ENCODE data around the gene DAGLA.

Gene DAGLA

GRCh38 chr11:61702701-61703312, 22.6 kb downstream of the DAGLA start:
- H3K27me3 Mint-ChIP-seq (ENCODE audit: low read depth) = no peaks in the 10 kb centered on the region
- no peaks in the 10 kb centered on the region for H3K36me3 Mint-ChIP-seq (ENCODE audit: low read depth)
- no peak overlapping the region for H3K4me3 Mint-ChIP-seq
- peaks cover 17% of the 10 kb centered on the region for H3K4me1 Mint-ChIP-seq (ENCODE audit: low read depth)
- DNase-seq (ENCODE audit: low spot score) = no peak
- no peaks in the 10 kb centered on the region for H3K9me3 Mint-ChIP-seq
- no peak overlapping the region for H3K27ac Mint-ChIP-seq

GRCh38 chr11:61704838-61705237, 24.6 kb downstream of the DAGLA start:
- Mint-ChIP-seq H3K4me3 (no peak overlapping the region), H3K27ac (no peak overlapping the region), H3K27me3 (ENCODE audit: low read depth) (no peaks in the 10 kb centered on the region), H3K4me1 (ENCODE audit: low read depth) (peaks cover 8% of the 10 kb centered on the region), H3K36me3 (ENCODE audit: low read depth) (no peaks in the 10 kb centered on the region), H3K9me3 (no peaks in the 10 kb centered on the region)
- DNase-seq (ENCODE audit: low spot score) = no peak

- no peak for DNase-seq (ENCODE audit: low spot score)
- no peaks in the 10 kb centered on the region for H3K36me3 Mint-ChIP-seq (ENCODE audit: low read depth)
- no peak overlapping the region for H3K27ac Mint-ChIP-seq
- H3K4me3 Mint-ChIP-seq = no peak overlapping the region
- no peaks in the 10 kb centered on the region for H3K27me3 Mint-ChIP-seq (ENCODE audit: low read depth)
- peaks cover 6% of the 10 kb centered on the region for H3K4me1 Mint-ChIP-seq (ENCODE audit: low read depth)
- H3K9me3 Mint-ChIP-seq = no peaks in the 10 kb centered on the region
These were observed 26.5 kb downstream of the DAGLA start for GRCh38 chr11:61706452-61707400.

GRCh38 chr11:61707574-61707973, 27.4 kb downstream of the DAGLA start:
- Mint-ChIP-seq H3K4me1 (ENCODE audit: low read depth) (peaks cover 5% of the 10 kb centered on the region), H3K4me3 (no peak overlapping the region)
- no peak for DNase-seq (ENCODE audit: low spot score)

GRCh38 chr11:61709110-61709509, 28.9 kb downstream of the DAGLA start:
- Mint-ChIP-seq H3K27me3 (ENCODE audit: low read depth) (no peaks in the 10 kb centered on the region), H3K4me1 (ENCODE audit: low read depth) (no peaks in the 10 kb centered on the region), H3K9me3 (no peaks in the 10 kb centered on the region), H3K4me3 (no peak overlapping the region), H3K27ac (no peak overlapping the region), H3K36me3 (ENCODE audit: low read depth) (no peaks in the 10 kb centered on the region)
- DNase-seq (ENCODE audit: low spot score) = no peak

More at GRCh38 chr11:61707574-61707973, 27.4 kb downstream of the DAGLA start:
- H3K36me3 Mint-ChIP-seq (ENCODE audit: low read depth) = no peaks in the 10 kb centered on the region
- H3K27me3 Mint-ChIP-seq (ENCODE audit: low read depth) = no peaks in the 10 kb centered on the region
- no peak overlapping the region for H3K27ac Mint-ChIP-seq
- H3K9me3 Mint-ChIP-seq = no peaks in the 10 kb centered on the region

- DNase-seq (ENCODE audit: low spot score) = no peak
- no peaks in the 10 kb centered on the region for H3K27me3 Mint-ChIP-seq (ENCODE audit: low read depth)
- H3K4me1 Mint-ChIP-seq (ENCODE audit: low read depth) = no peaks in the 10 kb centered on the region
- no peaks in the 10 kb centered on the region for H3K9me3 Mint-ChIP-seq
- H3K36me3 Mint-ChIP-seq (ENCODE audit: low read depth) = no peaks in the 10 kb centered on the region
- no peak overlapping the region for H3K4me3 Mint-ChIP-seq
- no peak overlapping the region for H3K27ac Mint-ChIP-seq
These were observed 29.4 kb downstream of the DAGLA start for GRCh38 chr11:61709572-61709971.

GRCh38 chr11:61710019-61710418, 29.8 kb downstream of the DAGLA start:
- H3K4me3 Mint-ChIP-seq = no peak overlapping the region

GRCh38 chr11:61711037-61711436, 30.8 kb downstream of the DAGLA start:
- Mint-ChIP-seq H3K27me3 (ENCODE audit: low read depth) (no peaks in the 10 kb centered on the region), H3K9me3 (no peaks in the 10 kb centered on the region), H3K36me3 (ENCODE audit: low read depth) (no peaks in the 10 kb centered on the region), H3K27ac (no peak overlapping the region), H3K4me1 (ENCODE audit: low read depth) (no peaks in the 10 kb centered on the region), H3K4me3 (no peak overlapping the region)
- no peak for DNase-seq (ENCODE audit: low spot score)

More at GRCh38 chr11:61710019-61710418, 29.8 kb downstream of the DAGLA start:
- H3K27ac Mint-ChIP-seq = no peak overlapping the region
- H3K4me1 Mint-ChIP-seq (ENCODE audit: low read depth) = no peaks in the 10 kb centered on the region
- no peaks in the 10 kb centered on the region for H3K9me3 Mint-ChIP-seq
- H3K36me3 Mint-ChIP-seq (ENCODE audit: low read depth) = no peaks in the 10 kb centered on the region
- no peak for DNase-seq (ENCODE audit: low spot score)
- H3K27me3 Mint-ChIP-seq (ENCODE audit: low read depth) = no peaks in the 10 kb centered on the region

- H3K27me3 Mint-ChIP-seq (ENCODE audit: low read depth) = no peaks in the 10 kb centered on the region
- H3K36me3 Mint-ChIP-seq (ENCODE audit: low read depth) = no peaks in the 10 kb centered on the region
- DNase-seq (ENCODE audit: low spot score) = no peak
- no peaks in the 10 kb centered on the region for H3K9me3 Mint-ChIP-seq
- no peak overlapping the region for H3K4me3 Mint-ChIP-seq
- H3K27ac Mint-ChIP-seq = no peak overlapping the region
- H3K4me1 Mint-ChIP-seq (ENCODE audit: low read depth) = no peaks in the 10 kb centered on the region
These were observed 31.3 kb downstream of the DAGLA start for GRCh38 chr11:61711498-61711897.

GRCh38 chr11:61712314-61712713, 32.1 kb downstream of the DAGLA start:
- H3K36me3 Mint-ChIP-seq (ENCODE audit: low read depth) = no peaks in the 10 kb centered on the region
- H3K27me3 Mint-ChIP-seq (ENCODE audit: low read depth) = no peaks in the 10 kb centered on the region
- H3K9me3 Mint-ChIP-seq = no peaks in the 10 kb centered on the region
- H3K4me1 Mint-ChIP-seq (ENCODE audit: low read depth) = no peaks in the 10 kb centered on the region
- no peak overlapping the region for H3K4me3 Mint-ChIP-seq
- DNase-seq (ENCODE audit: low spot score) = no peak
- no peak overlapping the region for H3K27ac Mint-ChIP-seq

GRCh38 chr11:61712846-61713245, 32.7 kb downstream of the DAGLA start:
- no peaks in the 10 kb centered on the region for H3K4me1 Mint-ChIP-seq (ENCODE audit: low read depth)
- H3K36me3 Mint-ChIP-seq (ENCODE audit: low read depth) = no peaks in the 10 kb centered on the region
- no peaks in the 10 kb centered on the region for H3K9me3 Mint-ChIP-seq
- H3K4me3 Mint-ChIP-seq = no peak overlapping the region
- no peak overlapping the region for H3K27ac Mint-ChIP-seq
- H3K27me3 Mint-ChIP-seq (ENCODE audit: low read depth) = no peaks in the 10 kb centered on the region
- DNase-seq (ENCODE audit: low spot score) = no peak

GRCh38 chr11:61713464-61713863, 33.3 kb downstream of the DAGLA start:
- H3K27ac Mint-ChIP-seq = no peak overlapping the region
- no peak for DNase-seq (ENCODE audit: low spot score)
- no peaks in the 10 kb centered on the region for H3K4me1 Mint-ChIP-seq (ENCODE audit: low read depth)
- H3K36me3 Mint-ChIP-seq (ENCODE audit: low read depth) = no peaks in the 10 kb centered on the region
- H3K27me3 Mint-ChIP-seq (ENCODE audit: low read depth) = no peaks in the 10 kb centered on the region
- no peaks in the 10 kb centered on the region for H3K9me3 Mint-ChIP-seq
- no peak overlapping the region for H3K4me3 Mint-ChIP-seq

- Mint-ChIP-seq H3K27me3 (ENCODE audit: low read depth) (no peaks in the 10 kb centered on the region), H3K27ac (no peak overlapping the region), H3K9me3 (no peaks in the 10 kb centered on the region), H3K4me3 (no peak overlapping the region), H3K36me3 (ENCODE audit: low read depth) (no peaks in the 10 kb centered on the region), H3K4me1 (ENCODE audit: low read depth) (no peaks in the 10 kb centered on the region)
- no peak for DNase-seq (ENCODE audit: low spot score)
These were observed 33.7 kb downstream of the DAGLA start for GRCh38 chr11:61713906-61714305.

- no peaks in the 10 kb centered on the region for H3K9me3 Mint-ChIP-seq
- no peaks in the 10 kb centered on the region for H3K27me3 Mint-ChIP-seq (ENCODE audit: low read depth)
- no peak overlapping the region for H3K4me3 Mint-ChIP-seq
- no peak for DNase-seq (ENCODE audit: low spot score)
- no peaks in the 10 kb centered on the region for H3K36me3 Mint-ChIP-seq (ENCODE audit: low read depth)
- no peak overlapping the region for H3K27ac Mint-ChIP-seq
- no peaks in the 10 kb centered on the region for H3K4me1 Mint-ChIP-seq (ENCODE audit: low read depth)
These were observed 34.1 kb downstream of the DAGLA start for GRCh38 chr11:61714316-61714715.
